ENCODE data around the gene NF2.

Gene NF2

GRCh38 chr22:29633514-29634312 is 30.3 kb downstream of the NF2 start:
- DNase-seq (ENCODE audit: low read depth, low spot score): no peak
- Histone ChIP-seq H3K36me3 (ENCODE audit: insufficient read depth, insufficient read length, low read length) (peaks cover 8% of the 10 kb centered on the region), H3K4me3 (ENCODE audit: insufficient read length, low read depth) (no peak overlapping the region), H3K9me3 (ENCODE audit: insufficient read depth, low read length) (no peaks in the 10 kb centered on the region), H3K9ac (ENCODE audit: insufficient read length, low read depth) (no peak overlapping the region), H3K27me3 (ENCODE audit: insufficient read depth, insufficient read length) (no peaks in the 10 kb centered on the region), H3K4me1 (ENCODE audit: insufficient read depth, insufficient read length) (no peaks in the 10 kb centered on the region)
- TF ChIP-seq SUZ12 (IDR thresholded peaks at IDR 0.05; ENCODE audit: extremely low read depth, insufficient read depth, insufficient read length) (no peak), YY1 (IDR thresholded peaks at IDR 0.05; ENCODE audit: insufficient read depth, insufficient read length) (no peak), ZNF274 (IDR thresholded peaks at IDR 0.05; ENCODE audit: low read depth, low read length) (no peak)

DNA sequence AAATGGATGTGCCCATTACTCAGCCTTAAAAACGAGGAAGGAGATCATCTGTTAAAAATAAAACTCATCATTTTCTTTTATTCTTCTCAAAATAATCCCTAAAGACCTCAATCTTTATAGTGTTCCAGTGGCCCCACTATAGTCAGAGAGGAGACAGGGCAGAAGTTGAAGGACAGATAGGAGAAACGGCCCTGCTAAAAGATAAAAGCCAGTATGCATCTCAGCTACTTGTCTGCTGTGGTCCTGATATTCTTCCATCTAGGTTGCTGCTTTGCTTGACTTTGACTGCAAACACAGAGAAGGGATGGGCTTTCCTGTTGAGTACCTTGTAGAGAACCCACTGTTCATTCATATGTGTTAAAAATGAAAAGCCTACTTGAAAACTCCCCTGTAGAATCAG is 31.4 kb downstream of the NF2 start:
- no peak overlapping the region for H3K4me3 ChIP-seq (ENCODE audit: insufficient read length, low read depth)
- no peak overlapping the region for H3K9ac ChIP-seq (ENCODE audit: insufficient read length, low read depth)
- TF ChIP-seq SUZ12 (IDR thresholded peaks at IDR 0.05; ENCODE audit: extremely low read depth, insufficient read depth, insufficient read length): no peak
- TF ChIP-seq YY1 (IDR thresholded peaks at IDR 0.05; ENCODE audit: insufficient read depth, insufficient read length): no peak
- TF ChIP-seq ZNF274 (IDR thresholded peaks at IDR 0.05; ENCODE audit: low read depth, low read length): no peak
- no peaks in the 10 kb centered on the region for H3K27me3 ChIP-seq (ENCODE audit: insufficient read depth, insufficient read length)
- H3K4me1 ChIP-seq (ENCODE audit: insufficient read depth, insufficient read length): no peaks in the 10 kb centered on the region
- DNase-seq (ENCODE audit: low read depth, low spot score): no peak
- no peaks in the 10 kb centered on the region for H3K9me3 ChIP-seq (ENCODE audit: insufficient read depth, low read length)
- peaks cover 8% of the 10 kb centered on the region for H3K36me3 ChIP-seq (ENCODE audit: insufficient read depth, insufficient read length, low read length)

DNA sequence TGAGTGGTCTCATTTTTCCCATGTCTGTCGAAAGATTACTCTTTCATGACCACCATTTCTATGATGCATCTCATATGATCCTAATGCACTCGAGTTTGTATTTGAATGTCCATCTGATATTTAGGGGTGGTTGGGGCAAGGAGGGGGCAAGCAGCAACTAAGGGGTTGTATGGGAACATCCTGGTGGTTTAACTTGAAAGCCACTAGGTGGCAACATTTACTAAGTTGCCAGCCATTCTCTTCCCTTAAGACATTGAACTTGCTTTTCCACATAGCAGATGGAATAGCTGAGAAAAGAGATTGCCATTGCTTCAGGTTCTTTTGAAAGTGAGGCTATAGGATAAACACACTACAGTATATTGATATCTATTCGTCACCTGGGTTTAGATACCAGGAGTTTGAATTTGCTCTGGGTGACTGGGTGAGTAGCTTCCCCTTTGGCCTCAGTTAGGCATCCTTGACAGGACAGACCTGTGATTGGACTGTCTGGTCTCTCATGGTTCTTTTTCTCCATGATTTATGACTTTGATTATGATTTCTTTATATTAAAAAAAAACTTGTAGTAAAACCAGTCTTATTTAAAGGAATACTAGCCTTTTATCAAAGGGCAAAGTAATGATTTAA is 32.4 kb downstream of the NF2 start:
- Histone ChIP-seq H3K9ac (ENCODE audit: insufficient read length, low read depth) (no peak overlapping the region), H3K9me3 (ENCODE audit: insufficient read depth, low read length) (no peaks in the 10 kb centered on the region), H3K36me3 (ENCODE audit: insufficient read depth, insufficient read length, low read length) (peaks cover 8% of the 10 kb centered on the region), H3K27me3 (ENCODE audit: insufficient read depth, insufficient read length) (no peaks in the 10 kb centered on the region), H3K4me1 (ENCODE audit: insufficient read depth, insufficient read length) (no peaks in the 10 kb centered on the region), H3K4me3 (ENCODE audit: insufficient read length, low read depth) (no peak overlapping the region)
- peak; percentile 16 for DNase-seq (ENCODE audit: low read depth, low spot score)
- TF ChIP-seq SUZ12 (IDR thresholded peaks at IDR 0.05; ENCODE audit: extremely low read depth, insufficient read depth, insufficient read length): no peak
- TF ChIP-seq ZNF274 (IDR thresholded peaks at IDR 0.05; ENCODE audit: low read depth, low read length): no peak
- no peak for TF ChIP-seq YY1 (IDR thresholded peaks at IDR 0.05; ENCODE audit: insufficient read depth, insufficient read length)

GRCh38 chr22:29636751-29637150 is 33.3 kb downstream of the NF2 start:
- peaks cover 10% of the 10 kb centered on the region for H3K36me3 ChIP-seq (ENCODE audit: insufficient read depth, insufficient read length, low read length)
- TF ChIP-seq YY1 (IDR thresholded peaks at IDR 0.05; ENCODE audit: insufficient read depth, insufficient read length) (no peak), ZNF274 (IDR thresholded peaks at IDR 0.05; ENCODE audit: low read depth, low read length) (no peak), SUZ12 (IDR thresholded peaks at IDR 0.05; ENCODE audit: extremely low read depth, insufficient read depth, insufficient read length) (no peak)

GRCh38 chr22:29637181-29637580 is 33.7 kb downstream of the NF2 start:
- H3K4me1 ChIP-seq (ENCODE audit: insufficient read depth, insufficient read length): no peaks in the 10 kb centered on the region
- no peaks in the 10 kb centered on the region for H3K27me3 ChIP-seq (ENCODE audit: insufficient read depth, insufficient read length)
- no peak overlapping the region for H3K9ac ChIP-seq (ENCODE audit: insufficient read length, low read depth)
- no peak for TF ChIP-seq ZNF274 (IDR thresholded peaks at IDR 0.05; ENCODE audit: low read depth, low read length)
- TF ChIP-seq SUZ12 (IDR thresholded peaks at IDR 0.05; ENCODE audit: extremely low read depth, insufficient read depth, insufficient read length): no peak
- no peak for TF ChIP-seq YY1 (IDR thresholded peaks at IDR 0.05; ENCODE audit: insufficient read depth, insufficient read length)
- no peaks in the 10 kb centered on the region; the same call in 1 of the 2 replicates for H3K9me3 ChIP-seq (ENCODE audit: insufficient read depth, low read length)
- peaks cover 14% of the 10 kb centered on the region for H3K36me3 ChIP-seq (ENCODE audit: insufficient read depth, insufficient read length, low read length)
- H3K4me3 ChIP-seq (ENCODE audit: insufficient read length, low read depth): no peak overlapping the region
- DNase-seq (ENCODE audit: low read depth, low spot score): no peak

More at GRCh38 chr22:29636751-29637150, 33.3 kb downstream of the NF2 start:
- H3K9me3 ChIP-seq (ENCODE audit: insufficient read depth, low read length): no peaks in the 10 kb centered on the region
- H3K27me3 ChIP-seq (ENCODE audit: insufficient read depth, insufficient read length): no peaks in the 10 kb centered on the region
- no peak overlapping the region for H3K4me3 ChIP-seq (ENCODE audit: insufficient read length, low read depth)
- H3K9ac ChIP-seq (ENCODE audit: insufficient read length, low read depth): no peak overlapping the region
- H3K4me1 ChIP-seq (ENCODE audit: insufficient read depth, insufficient read length): no peaks in the 10 kb centered on the region
- no peak for DNase-seq (ENCODE audit: low read depth, low spot score)

- DNase-seq (ENCODE audit: low read depth, low spot score): no peak
- TF ChIP-seq SUZ12 (IDR thresholded peaks at IDR 0.05; ENCODE audit: extremely low read depth, insufficient read depth, insufficient read length) (no peak), ZNF274 (IDR thresholded peaks at IDR 0.05; ENCODE audit: low read depth, low read length) (no peak), YY1 (IDR thresholded peaks at IDR 0.05; ENCODE audit: insufficient read depth, insufficient read length) (no peak)
- Histone ChIP-seq H3K4me3 (ENCODE audit: insufficient read length, low read depth) (no peak overlapping the region), H3K9me3 (ENCODE audit: insufficient read depth, low read length) (peaks cover 6% of the 10 kb centered on the region; the same call in 1 of the 2 replicates), H3K9ac (ENCODE audit: insufficient read length, low read depth) (no peak overlapping the region), H3K36me3 (ENCODE audit: insufficient read depth, insufficient read length, low read length) (peaks cover 19% of the 10 kb centered on the region), H3K27me3 (ENCODE audit: insufficient read depth, insufficient read length) (no peaks in the 10 kb centered on the region), H3K4me1 (ENCODE audit: insufficient read depth, insufficient read length) (no peaks in the 10 kb centered on the region)
These were observed 35.2 kb downstream of the NF2 start for GRCh38 chr22:29638678-29639077.

DNA sequence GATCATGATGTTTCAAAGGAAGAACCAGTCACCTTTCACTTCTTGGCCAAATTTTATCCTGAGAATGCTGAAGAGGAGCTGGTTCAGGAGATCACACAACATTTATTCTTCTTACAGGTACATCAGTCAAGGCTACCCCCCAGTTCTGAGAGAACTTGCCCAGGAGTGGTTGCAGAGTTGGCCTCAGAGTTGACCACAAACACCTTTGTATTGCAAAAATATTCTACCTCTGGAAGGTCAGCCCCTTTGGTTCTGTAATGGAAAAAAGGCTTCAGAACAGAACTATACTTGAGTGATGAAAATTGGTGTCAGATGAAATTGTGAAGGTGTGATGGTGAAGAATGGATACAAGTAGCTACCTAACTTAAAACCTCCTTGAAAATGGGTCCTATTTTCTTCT is 35.7 kb downstream of the NF2 start:
- Histone ChIP-seq H3K9ac (ENCODE audit: insufficient read length, low read depth) (no peak overlapping the region), H3K36me3 (ENCODE audit: insufficient read depth, insufficient read length, low read length) (peaks cover 19% of the 10 kb centered on the region)

More for the DNA sequence above, 35.7 kb downstream of the NF2 start:
- H3K4me1 ChIP-seq (ENCODE audit: insufficient read depth, insufficient read length): no peaks in the 10 kb centered on the region
- no peak for TF ChIP-seq YY1 (IDR thresholded peaks at IDR 0.05; ENCODE audit: insufficient read depth, insufficient read length)
- no peak for TF ChIP-seq SUZ12 (IDR thresholded peaks at IDR 0.05; ENCODE audit: extremely low read depth, insufficient read depth, insufficient read length)
- TF ChIP-seq ZNF274 (IDR thresholded peaks at IDR 0.05; ENCODE audit: low read depth, low read length): no peak
- DNase-seq (ENCODE audit: low read depth, low spot score): no peak
- H3K4me3 ChIP-seq (ENCODE audit: insufficient read length, low read depth): no peak overlapping the region
- no peaks in the 10 kb centered on the region for H3K27me3 ChIP-seq (ENCODE audit: insufficient read depth, insufficient read length)
- peaks cover 6% of the 10 kb centered on the region; the same call in 1 of the 2 replicates for H3K9me3 ChIP-seq (ENCODE audit: insufficient read depth, low read length)

Data from NT2/D1 (cell line).